A549 (cell line): ENCODE data around the gene RNF26. TPM values are rescaled to one million over a fixed set of nuclear protein-coding genes. Genes with fewer than 3 reads are reported as not detected.
A peak's percentile ranks its signal among the peaks of the same experiment; 100 is the strongest.
"Not testable (repeated sequence)": the region's sequence is repeated elsewhere in the genome, so short reads cannot be mapped to it uniquely, and the experiment has no call there.

Experiments used
- ATAC-seq, 2 experiments: fragments of 200-7000 bp in 1 of 2; fragments of >200 bp in 1 of 2; cut with Nextera tagmentation in 1 of 2; cut with Tn5 transposase in 1 of 2; 3 replicates each; pipeline versions ENCODE4 v1.8.0 to v1.9.1; 2018 to 2020; ENCODE audit warnings: mild to moderate bottlenecking in 1 of 2, moderate library complexity in 1 of 2
- CTCF ChIA-PET: fragments of 300-600 bp; sonication (Branson Sonifier 250); formaldehyde crosslinking; extraction: SDS; loops from one replicate; lab custom pipeline; 2021; ENCODE audit warnings: antibody characterized with exemption, inconsistent platforms; lab: Yijun Ruan, JAX
- POLR2A ChIA-PET: fragments of 350-600 bp; formaldehyde crosslinking; extraction: SDS; loops from one replicate; lab custom pipeline; 2021; ENCODE audit warnings: antibody characterized with exemption, inconsistent platforms; lab: Yijun Ruan, JAX
- DNase-seq, 2 experiments: peaks; one replicate each; pipeline versions ENCODE4 v3.0.0 to v3.0.0-alpha.2; 2011 to 2016; ENCODE audit warnings: low read depth in 1 of 2, low spot score in 1 of 2
- FAIRE-seq: peaks from 2 replicates; lab custom pipeline; 2011; peaks lifted over from hg19 to GRCh38; lab: Jason Lieb, UNC
- H3K27ac ChIP-seq, 2 experiments: fragments of >200 bp; sonication (Bioruptor Twin); formaldehyde crosslinking; 3 replicates each; pipeline ENCODE4 v1.5.1; 2016 to 2017
- H3K4me1 ChIP-seq: fragments of >200 bp; sonication (Bioruptor Twin); formaldehyde crosslinking; 3 replicates; pipeline ENCODE4 v1.6.1; 2016
- H3K4me2 ChIP-seq: fragments of >200 bp; sonication (Bioruptor Twin); formaldehyde crosslinking; 3 replicates; pipeline ENCODE4 v1.6.1; 2016
- H3K4me3 ChIP-seq: fragments of >200 bp; sonication (Bioruptor Twin); formaldehyde crosslinking; 3 replicates; pipeline ENCODE4 v1.5.1; 2016
- H3K9me3 ChIP-seq: fragments of >200 bp; sonication (Bioruptor Twin); formaldehyde crosslinking; 3 replicates; pipeline ENCODE4 v1.6.1; 2016
- BHLHE40 ChIP-seq: IDR thresholded peaks from 2 replicates; pipeline ENCODE4 v1.6.1; 2012; ENCODE audit warnings: low read depth, low read length, inconsistent platforms
- CBX8 ChIP-seq: fragments of 200-600 bp; sonication (generic); IDR thresholded peaks from 2 replicates; pipeline ENCODE4 v1.6.1; 2016
- CHD2 ChIP-seq: fragments of 150-350 bp; IDR thresholded peaks from 2 replicates; pipeline ENCODE4 v1.6.1; 2014; ENCODE audit warnings: low read length; ENCODE audit not compliant: partially characterized antibody
- FOSB ChIP-seq: fragments of 250-450 bp; sonication (Bioruptor Pico); IDR thresholded peaks from 2 replicates; pipeline ENCODE4 v1.5.0; 2020; ENCODE audit warnings: mild to moderate bottlenecking, moderate library complexity
- GATA3 ChIP-seq: IDR thresholded peaks from 2 replicates; pipeline ENCODE4 v1.6.1; 2012; ENCODE audit warnings: borderline replicate concordance
- HEYL ChIP-seq: fragments of 250-450 bp; sonication (Bioruptor Pico); IDR thresholded peaks from 2 replicates; pipeline ENCODE4 v1.8.0; 2021; ENCODE audit warnings: mild to moderate bottlenecking, moderate library complexity
- HOXA7 ChIP-seq: fragments of 250-450 bp; sonication (Bioruptor Pico); IDR thresholded peaks from 2 replicates; pipeline ENCODE4 v1.5.0; 2020; ENCODE audit warnings: mild to moderate bottlenecking, moderate library complexity
- MAZ ChIP-seq: fragments of 150-350 bp; IDR thresholded peaks from 2 replicates; pipeline ENCODE4 v1.6.1; 2014; ENCODE audit warnings: antibody characterized with exemption, low read depth, low read length, borderline replicate concordance
- MYC ChIP-seq: IDR thresholded peaks from 2 replicates; pipeline ENCODE4 v1.6.1; 2012; ENCODE audit warnings: mild to moderate bottlenecking, inconsistent platforms, low read length, improper control_type of control experiment, borderline replicate concordance
- NPAS2 ChIP-seq: fragments of 250-450 bp; sonication (Bioruptor Pico); IDR thresholded peaks from 2 replicates; pipeline ENCODE4 v1.8.0; 2022; ENCODE audit warnings: mild to moderate bottlenecking, moderate library complexity, borderline replicate concordance
- NR3C1 ChIP-seq: fragments of >200 bp; sonication (Bioruptor Twin); formaldehyde crosslinking; IDR thresholded peaks from 3 replicates; pipeline ENCODE4 v1.6.1; 2017
- PHF8 ChIP-seq: fragments of 200-600 bp; sonication (generic); IDR thresholded peaks from 2 replicates; pipeline ENCODE4 v1.6.1; 2016; ENCODE audit warnings: low read depth, mild to moderate bottlenecking, antibody characterized with exemption, moderate library complexity, borderline replicate concordance
- RAD21 ChIP-seq, 2 experiments: fragments of >200 bp in 1 of 2; sonication (Bioruptor Twin) in 1 of 2; formaldehyde crosslinking in 1 of 2; IDR thresholded peaks in 1 of 2; conservative IDR thresholded peaks in 1 of 2; 2 replicates in 1 of 2; 3 replicates in 1 of 2; pipeline ENCODE4 v1.6.1; 2012 to 2018; ENCODE audit warnings: inconsistent platforms in 1 of 2
- RARB ChIP-seq: fragments of 250-450 bp; sonication (Bioruptor Pico); IDR thresholded peaks from 2 replicates; pipeline ENCODE4 v1.8.0; 2021; ENCODE audit warnings: mild to moderate bottlenecking, moderate library complexity
- RCOR1 ChIP-seq: fragments of 150-350 bp; IDR thresholded peaks from 2 replicates; pipeline ENCODE4 v1.6.1; 2014; ENCODE audit warnings: antibody characterized with exemption, low read length, low read depth
- RFX5 ChIP-seq: fragments of 450-650 bp; IDR thresholded peaks from 2 replicates; pipeline ENCODE4 v1.7.1; 2014; ENCODE audit warnings: antibody characterized with exemption, mild to moderate bottlenecking, moderate library complexity
- RNF2 ChIP-seq: fragments of 200-600 bp; sonication (generic); IDR thresholded peaks from 2 replicates; pipeline ENCODE4 v1.6.1; 2016; ENCODE audit warnings: low read depth, mild to moderate bottlenecking, antibody characterized with exemption, moderate library complexity, borderline replicate concordance
- SREBF2 ChIP-seq: fragments of 450-650 bp; IDR thresholded peaks from 2 replicates; pipeline ENCODE4 v1.6.1; 2014; ENCODE audit warnings: mild to moderate bottlenecking, moderate library complexity
- TP53 ChIP-seq: fragments of 250-450 bp; sonication (Bioruptor Pico); IDR thresholded peaks from 2 replicates; pipeline ENCODE4 v1.5.0; 2021; ENCODE audit warnings: mild to moderate bottlenecking, moderate library complexity
- ZC3H11A ChIP-seq: fragments of 450-650 bp; IDR thresholded peaks from 2 replicates; pipeline ENCODE4 v1.6.1; 2014; ENCODE audit warnings: antibody characterized with exemption, mild to moderate bottlenecking
- ZNF302 ChIP-seq: fragments of 250-450 bp; sonication (Bioruptor Pico); IDR thresholded peaks from 2 replicates; pipeline ENCODE4 v1.9.0; 2021; ENCODE audit warnings: inconsistent platforms, mild to moderate bottlenecking, moderate library complexity
- WGBS: methylation state at CpG from one replicate; pipeline ENCODE4 v1.1.6; 2017; ENCODE audit errors: missing lambda C conversion rate; 5-methylcytosine and 5-hydroxymethylcytosine counted together
- polyA plus RNA-seq, 4 experiments: library from polyadenylated mRNA; depleted of rRNA in 3 of 4; stranded (reverse); fragments of >200 nt; fragmentation: RNase III in 1 of 4; extraction: RNeasy Plus Mini Kit Qiagen cat#74134 plus additional on column Dnase treatment in 1 of 4; gene quantifications; 2 replicates in 3 of 4; 3 replicates in 1 of 4; pipeline ENCODE4 v1.2.3, GENCODE V29; 2011 to 2017
- TF ChIP-seq, protein P1 (sequence below): fragments of 150-350 bp; IDR thresholded peaks from 2 replicates; pipeline ENCODE4 v1.6.1; 2014; ENCODE audit warnings: low read depth, mild to moderate bottlenecking, low read length
- TF ChIP-seq, protein P2 (sequence below): fragments of 200-600 bp; sonication (generic); IDR thresholded peaks from 2 replicates; pipeline ENCODE4 v1.6.1; 2016; ENCODE audit warnings: antibody characterized with exemption, mild to moderate bottlenecking, moderate library complexity
- TF ChIP-seq, protein P3 (sequence below): fragments of 250-450 bp; sonication (Bioruptor Pico); IDR thresholded peaks from 2 replicates; pipeline ENCODE4 v1.5.0; 2021; ENCODE audit warnings: mild to moderate bottlenecking, moderate library complexity, borderline replicate concordance

RNF26 gene
- polyA plus RNA-seq, 2 of the 4 experiments (the other 2 are of a cell fraction) = 23.5 to 26.5 TPM

DNA sequence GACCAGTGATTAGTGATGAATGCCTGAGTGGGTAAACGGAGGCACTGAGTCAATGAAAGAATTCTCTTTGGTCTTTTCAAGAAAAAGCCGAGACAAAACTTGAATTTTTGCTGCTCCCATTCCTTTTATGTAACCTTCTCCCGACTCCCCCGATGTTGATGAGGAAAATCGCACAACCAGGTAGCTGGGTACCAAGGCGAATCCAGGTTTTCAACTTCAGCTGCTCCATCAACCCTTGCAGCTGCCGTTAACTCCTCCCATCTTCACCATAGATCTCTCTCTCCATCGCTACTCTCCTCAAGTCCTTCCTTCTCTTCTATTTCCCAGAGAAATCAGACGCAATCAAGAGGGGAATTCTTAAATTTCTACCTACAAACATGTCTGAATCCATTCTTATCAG is 47.8 kb downstream of the RNF26 start:
- Histone ChIP-seq H3K4me3 (peak overlapping the region; percentile 55), H3K4me1 (peaks cover 4% of the 10 kb centered on the region; the same call in 1 of the 3 replicates), H3K4me2 (peak overlapping the region; percentile 84), H3K27ac (peak overlapping the region in 1 of 2 experiments; percentile 69; a peak in 3 of 6 replicates), H3K9me3 (no peaks in the 10 kb centered on the region)
- WGBS = 14% methylated on average over 9 of the region's 9 CpGs
- TF ChIP-seq ZNF302 (CRISPR knock-in tag) (no peak), NPAS2 (no peak), MAZ (no peak), RAD21 (conservative IDR thresholded peaks at IDR 0.05 in 1 of 2, IDR thresholded peaks at IDR 0.05 in 1 of 2) (no peak), RNF2 (no peak), MYC (no peak), HOXA7 (CRISPR knock-in tag) (no peak), HEYL (CRISPR knock-in tag) (no peak), CBX8 (no peak), CHD2 (no peak)
- TF ChIP-seq, protein P1, sequence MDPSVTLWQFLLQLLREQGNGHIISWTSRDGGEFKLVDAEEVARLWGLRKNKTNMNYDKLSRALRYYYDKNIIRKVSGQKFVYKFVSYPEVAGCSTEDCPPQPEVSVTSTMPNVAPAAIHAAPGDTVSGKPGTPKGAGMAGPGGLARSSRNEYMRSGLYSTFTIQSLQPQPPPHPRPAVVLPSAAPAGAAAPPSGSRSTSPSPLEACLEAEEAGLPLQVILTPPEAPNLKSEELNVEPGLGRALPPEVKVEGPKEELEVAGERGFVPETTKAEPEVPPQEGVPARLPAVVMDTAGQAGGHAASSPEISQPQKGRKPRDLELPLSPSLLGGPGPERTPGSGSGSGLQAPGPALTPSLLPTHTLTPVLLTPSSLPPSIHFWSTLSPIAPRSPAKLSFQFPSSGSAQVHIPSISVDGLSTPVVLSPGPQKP = no peak
- TF ChIP-seq, protein P2, sequence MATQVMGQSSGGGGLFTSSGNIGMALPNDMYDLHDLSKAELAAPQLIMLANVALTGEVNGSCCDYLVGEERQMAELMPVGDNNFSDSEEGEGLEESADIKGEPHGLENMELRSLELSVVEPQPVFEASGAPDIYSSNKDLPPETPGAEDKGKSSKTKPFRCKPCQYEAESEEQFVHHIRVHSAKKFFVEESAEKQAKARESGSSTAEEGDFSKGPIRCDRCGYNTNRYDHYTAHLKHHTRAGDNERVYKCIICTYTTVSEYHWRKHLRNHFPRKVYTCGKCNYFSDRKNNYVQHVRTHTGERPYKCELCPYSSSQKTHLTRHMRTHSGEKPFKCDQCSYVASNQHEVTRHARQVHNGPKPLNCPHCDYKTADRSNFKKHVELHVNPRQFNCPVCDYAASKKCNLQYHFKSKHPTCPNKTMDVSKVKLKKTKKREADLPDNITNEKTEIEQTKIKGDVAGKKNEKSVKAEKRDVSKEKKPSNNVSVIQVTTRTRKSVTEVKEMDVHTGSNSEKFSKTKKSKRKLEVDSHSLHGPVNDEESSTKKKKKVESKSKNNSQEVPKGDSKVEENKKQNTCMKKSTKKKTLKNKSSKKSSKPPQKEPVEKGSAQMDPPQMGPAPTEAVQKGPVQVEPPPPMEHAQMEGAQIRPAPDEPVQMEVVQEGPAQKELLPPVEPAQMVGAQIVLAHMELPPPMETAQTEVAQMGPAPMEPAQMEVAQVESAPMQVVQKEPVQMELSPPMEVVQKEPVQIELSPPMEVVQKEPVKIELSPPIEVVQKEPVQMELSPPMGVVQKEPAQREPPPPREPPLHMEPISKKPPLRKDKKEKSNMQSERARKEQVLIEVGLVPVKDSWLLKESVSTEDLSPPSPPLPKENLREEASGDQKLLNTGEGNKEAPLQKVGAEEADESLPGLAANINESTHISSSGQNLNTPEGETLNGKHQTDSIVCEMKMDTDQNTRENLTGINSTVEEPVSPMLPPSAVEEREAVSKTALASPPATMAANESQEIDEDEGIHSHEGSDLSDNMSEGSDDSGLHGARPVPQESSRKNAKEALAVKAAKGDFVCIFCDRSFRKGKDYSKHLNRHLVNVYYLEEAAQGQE = no peak
- POLR2A ChIA-PET = interaction anchor here (1.3 kb wide), 1 partner anchor 21 kb away, joined by 3 read pairs; no protein-coding TSS in a partner anchor
- no peak for DNase-seq
- FAIRE-seq = no peak
- CTCF ChIA-PET = interaction anchor here (0.9 to 20.0 kb wide), 18 partner anchors 8 to 171 kb away, joined by 3 to 341 read pairs (median 10); no protein-coding TSS in a partner anchor
- ATAC-seq = no peak

DNA sequence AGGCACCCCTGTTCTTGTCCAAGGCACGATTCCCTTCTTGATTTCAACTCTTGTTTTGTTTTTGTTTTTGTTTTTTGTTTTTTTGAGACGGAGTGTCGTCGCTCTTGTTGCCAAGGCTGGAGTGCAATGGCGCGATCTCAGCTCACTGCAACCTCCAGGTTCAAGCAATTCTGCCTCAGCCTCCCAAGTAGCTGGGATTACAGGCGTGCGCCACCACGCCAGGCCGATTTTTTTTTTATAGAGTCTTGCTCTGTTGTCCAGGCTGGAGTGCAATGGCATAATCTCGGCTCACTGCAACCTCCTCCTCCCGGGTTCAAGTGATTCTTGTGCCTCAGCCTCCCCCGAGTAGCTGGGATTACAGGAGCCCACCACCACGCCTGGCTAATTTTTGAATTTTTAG is 48.2 kb downstream of the RNF26 start:
- FAIRE-seq, H3K9me3 ChIP-seq, H3K4me3 ChIP-seq, H3K4me1 ChIP-seq, DNase-seq, POLR2A ChIA-PET, H3K27ac ChIP-seq, ATAC-seq: not testable (repeated sequence)
- WGBS = 77% methylated on average over 14 of the region's 14 CpGs
- CTCF ChIA-PET = interaction anchor here (0.8 to 20.0 kb wide), 17 partner anchors 9 to 94 kb away, joined by 3 to 341 read pairs (median 8); no protein-coding TSS in a partner anchor
- peak overlapping the region; percentile 84 for H3K4me2 ChIP-seq

DNA sequence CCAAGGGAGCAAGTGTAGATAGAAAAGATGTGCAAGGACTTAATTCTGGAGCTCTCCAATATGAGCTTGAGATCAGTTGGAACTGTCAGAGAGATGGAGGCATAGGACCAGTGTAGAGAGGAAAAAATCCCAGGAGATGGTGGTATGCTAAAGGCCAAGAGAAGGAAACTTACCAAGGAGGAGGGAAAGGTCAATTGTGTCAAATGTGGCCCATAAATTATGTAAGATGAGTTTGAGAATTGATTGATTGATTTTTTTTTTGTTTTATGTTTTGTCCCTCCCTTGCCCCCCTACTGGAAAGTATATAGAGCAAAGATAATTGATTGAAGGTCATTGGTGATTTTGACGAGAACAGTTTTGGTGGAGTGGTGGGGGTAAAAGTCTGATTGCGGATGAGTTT is 50.0 kb downstream of the RNF26 start:
- 91% methylated on average over 2 of the region's 2 CpGs for WGBS
- Histone ChIP-seq H3K27ac (no peak overlapping the region), H3K4me2 (no peak overlapping the region), H3K9me3 (no peaks in the 10 kb centered on the region), H3K4me3 (no peak overlapping the region), H3K4me1 (peaks cover 4% of the 10 kb centered on the region; the same call in 1 of the 3 replicates)
- no peak for ATAC-seq
- no peak for DNase-seq
- CTCF ChIA-PET = interaction anchor here (0.9 to 20.0 kb wide), 7 partner anchors 11 to 724 kb away, joined by 3 to 341 read pairs (median 4); no protein-coding TSS in a partner anchor
- POLR2A ChIA-PET = no interaction called here
- FAIRE-seq = no peak
- TF ChIP-seq NR3C1 (no peak), FOSB (CRISPR knock-in tag) (no peak), SREBF2 (no peak), RAD21 (conservative IDR thresholded peaks at IDR 0.05 in 1 of 2, IDR thresholded peaks at IDR 0.05 in 1 of 2) (no peak), ZC3H11A (no peak), CHD2 (no peak), RCOR1 (no peak), PHF8 (no peak), RARB (CRISPR knock-in tag) (no peak), RFX5 (no peak), GATA3 (no peak), BHLHE40 (no peak), TP53 (CRISPR knock-in tag) (no peak)
- TF ChIP-seq, protein P1 = no peak
- TF ChIP-seq, protein P3, sequence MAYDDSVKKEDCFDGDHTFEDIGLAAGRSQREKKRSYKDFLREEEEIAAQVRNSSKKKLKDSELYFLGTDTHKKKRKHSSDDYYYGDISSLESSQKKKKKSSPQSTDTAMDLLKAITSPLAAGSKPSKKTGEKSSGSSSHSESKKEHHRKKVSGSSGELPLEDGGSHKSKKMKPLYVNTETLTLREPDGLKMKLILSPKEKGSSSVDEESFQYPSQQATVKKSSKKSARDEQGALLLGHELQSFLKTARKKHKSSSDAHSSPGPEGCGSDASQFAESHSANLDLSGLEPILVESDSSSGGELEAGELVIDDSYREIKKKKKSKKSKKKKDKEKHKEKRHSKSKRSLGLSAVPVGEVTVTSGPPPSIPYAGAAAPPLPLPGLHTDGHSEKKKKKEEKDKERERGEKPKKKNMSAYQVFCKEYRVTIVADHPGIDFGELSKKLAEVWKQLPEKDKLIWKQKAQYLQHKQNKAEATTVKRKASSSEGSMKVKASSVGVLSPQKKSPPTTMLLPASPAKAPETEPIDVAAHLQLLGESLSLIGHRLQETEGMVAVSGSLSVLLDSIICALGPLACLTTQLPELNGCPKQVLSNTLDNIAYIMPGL (CRISPR knock-in tag) = no peak
